ENCODE data around the gene ANO3. TPM values are rescaled to one million over a fixed set of nuclear protein-coding genes. Genes with fewer than 3 reads are reported as not detected.

The ANO3 gene
- total RNA-seq, 1 experiment from 2014 or later: not detected

GRCh38 chr11:26527685-26528084, 195.8 kb downstream of the ANO3 start:
- BruUV-seq (replicated peaks): no TSS peak
- no peak overlapping the region for H3K27ac ChIP-seq
- no peaks in the 10 kb centered on the region for H3K9me3 ChIP-seq (ENCODE audit: insufficient read depth, low read depth)
- TF ChIP-seq CTCF (conservative IDR thresholded peaks at IDR 0.05) (no peak), EZH2 (IDR thresholded peaks at IDR 0.05; ENCODE audit: low read depth) (no peak)
- no peaks in the 10 kb centered on the region for H3K27me3 ChIP-seq (ENCODE audit: insufficient read depth, low read depth)
- H3K4me3 ChIP-seq: no peak overlapping the region
- intact Hi-C loops (cut with micrococcal nuclease; ENCODE audit: unreplicated experiment): no loop called here
- ChIA-PET CTCF (no interaction called here), POLR2A (ENCODE audit: unreplicated experiment) (no interaction called here)
- no peaks in the 10 kb centered on the region for H3F3A ChIP-seq (ENCODE audit: insufficient read depth, low read depth)
- no peaks in the 10 kb centered on the region for H3K4me1 ChIP-seq (replicated peaks; ENCODE audit: insufficient read depth)
- H3K36me3 ChIP-seq (ENCODE audit: low read depth): no peaks in the 10 kb centered on the region
- no peaks in the 10 kb centered on the region for H4K20me1 ChIP-seq (ENCODE audit: insufficient read depth)
- no peak for DNase-seq
- H3K4me2 ChIP-seq: no peak overlapping the region
- no peaks in the 10 kb centered on the region for H3K9me2 ChIP-seq (ENCODE audit: insufficient read depth)
- no peak overlapping the region for H2AFZ ChIP-seq
- H3K79me2 ChIP-seq (ENCODE audit: low read depth): no peaks in the 10 kb centered on the region

DNA sequence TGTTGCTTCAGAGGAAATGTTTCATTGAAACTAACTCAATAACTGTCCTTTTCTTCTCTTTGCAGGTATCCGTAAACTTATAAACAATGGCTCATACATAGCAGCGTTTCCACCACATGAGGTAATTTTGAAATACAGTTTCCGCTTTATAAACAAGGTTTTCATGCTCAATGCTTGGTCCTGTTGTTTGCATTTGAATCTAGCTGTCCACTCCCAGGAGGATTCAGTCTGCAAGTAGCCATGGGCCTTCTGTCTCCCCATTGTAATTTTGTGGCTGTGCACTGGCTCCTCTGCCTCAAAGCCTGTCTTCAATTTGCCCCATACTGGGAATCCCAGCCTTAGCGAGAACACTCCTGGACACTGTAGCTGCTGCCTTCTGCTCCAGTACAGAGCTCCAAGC, 205.4 kb downstream of the ANO3 start:
- no peaks in the 10 kb centered on the region for H3K36me3 ChIP-seq (ENCODE audit: low read depth)
- BruUV-seq (replicated peaks): no TSS peak
- no peak for TF ChIP-seq CTCF (conservative IDR thresholded peaks at IDR 0.05)
- TF ChIP-seq EZH2 (IDR thresholded peaks at IDR 0.05; ENCODE audit: low read depth): no peak
- intact Hi-C loops (cut with micrococcal nuclease; ENCODE audit: unreplicated experiment): no loop called here
- POLR2A ChIA-PET (ENCODE audit: unreplicated experiment): no interaction called here
- H3K9me3 ChIP-seq (ENCODE audit: insufficient read depth, low read depth): no peaks in the 10 kb centered on the region
- H3K4me3 ChIP-seq: no peak overlapping the region
- H3K9me2 ChIP-seq (ENCODE audit: insufficient read depth): no peaks in the 10 kb centered on the region; the same call in 1 of the 2 replicates
- H3K4me2 ChIP-seq: no peak overlapping the region
- no peaks in the 10 kb centered on the region for H4K20me1 ChIP-seq (ENCODE audit: insufficient read depth)
- H3F3A ChIP-seq (ENCODE audit: insufficient read depth, low read depth): no peaks in the 10 kb centered on the region
- H3K27me3 ChIP-seq (ENCODE audit: insufficient read depth, low read depth): no peaks in the 10 kb centered on the region
- CTCF ChIA-PET: no interaction called here
- no peaks in the 10 kb centered on the region for H3K4me1 ChIP-seq (replicated peaks; ENCODE audit: insufficient read depth)
- DNase-seq: no peak
- no peak overlapping the region for H3K27ac ChIP-seq
- H2AFZ ChIP-seq: no peak overlapping the region
- no peaks in the 10 kb centered on the region for H3K79me2 ChIP-seq (ENCODE audit: low read depth)

GRCh38 chr11:26539517-26539916, 207.6 kb downstream of the ANO3 start:
- Histone ChIP-seq H3K27ac (no peak overlapping the region), H3K9me2 (ENCODE audit: insufficient read depth) (no peaks in the 10 kb centered on the region; the same call in 1 of the 2 replicates), H3K4me2 (no peak overlapping the region), H3K4me3 (no peak overlapping the region), H3K36me3 (ENCODE audit: low read depth) (no peaks in the 10 kb centered on the region), H3K4me1 (replicated peaks; ENCODE audit: insufficient read depth) (no peaks in the 10 kb centered on the region), H3K27me3 (ENCODE audit: insufficient read depth, low read depth) (no peaks in the 10 kb centered on the region), H2AFZ (no peak overlapping the region), H3K9me3 (ENCODE audit: insufficient read depth, low read depth) (no peaks in the 10 kb centered on the region), H3F3A (ENCODE audit: insufficient read depth, low read depth) (no peaks in the 10 kb centered on the region), H4K20me1 (ENCODE audit: insufficient read depth) (no peaks in the 10 kb centered on the region), H3K79me2 (ENCODE audit: low read depth) (no peaks in the 10 kb centered on the region)
- POLR2A ChIA-PET (ENCODE audit: unreplicated experiment): no interaction called here
- CTCF ChIA-PET: no interaction called here
- DNase-seq: no peak
- intact Hi-C loops (cut with micrococcal nuclease; ENCODE audit: unreplicated experiment): no loop called here
- no peak for TF ChIP-seq CTCF (conservative IDR thresholded peaks at IDR 0.05)
- TF ChIP-seq EZH2 (IDR thresholded peaks at IDR 0.05; ENCODE audit: low read depth): no peak
- no TSS peak for BruUV-seq (replicated peaks)

Measured in PC-9 (cell line).